Measurements from ENCODE around the gene CEACAM19.
"Not testable (repeated sequence)": the region's sequence is repeated elsewhere in the genome, so short reads cannot be mapped to it uniquely, and the experiment has no call there.

The CEACAM19 gene

GRCh38 chr19:44719262-44719701, 48.0 kb downstream of the CEACAM19 start:
- Histone ChIP-seq H3K4me1 (ENCODE audit: control insufficient read depth in 5 of 5, insufficient read depth in 5 of 5, low read length in 5 of 5) (peaks cover 4 to 43% (median 32%) of the 10 kb centered on the region in 5 donors), H3K4me3 (ENCODE audit: low read depth in 1 of 5, low read length in 5 of 5) (no peak overlapping the region), H3K9ac (ENCODE audit: low read length in 5 of 5) (no peak overlapping the region), H3K36me3 (ENCODE audit: control insufficient read depth in 5 of 5, insufficient read depth in 5 of 5, low read length in 5 of 5) (no peaks in the 10 kb centered on the region), H3K27ac (ENCODE audit: low read depth, low read length) (peak overlapping the region; percentile 42), H3K9me3 (ENCODE audit: control insufficient read depth in 5 of 5, low read length in 5 of 5) (peaks cover 0 to 16% (median 8%) of the 10 kb centered on the region in 5 donors), H3K27me3 (ENCODE audit: control insufficient read depth in 5 of 5, insufficient read depth in 4 of 5, low read length in 5 of 5) (peaks cover 0 to 3% (median 2%) of the 10 kb centered on the region in 5 donors)

GRCh38 chr19:44720396-44720795, 49.1 kb downstream of the CEACAM19 start:
- H3K9me3 ChIP-seq (ENCODE audit: control insufficient read depth in 5 of 5, low read length in 5 of 5); H3K4me3 ChIP-seq (ENCODE audit: low read depth in 1 of 5, low read length in 5 of 5); H3K27me3 ChIP-seq (ENCODE audit: control insufficient read depth in 5 of 5, insufficient read depth in 4 of 5, low read length in 5 of 5); H3K36me3 ChIP-seq (ENCODE audit: control insufficient read depth in 5 of 5, insufficient read depth in 5 of 5, low read length in 5 of 5); H3K9ac ChIP-seq (ENCODE audit: low read length in 5 of 5); H3K27ac ChIP-seq (ENCODE audit: low read depth, low read length): not testable (repeated sequence)
- H3K4me1 ChIP-seq (ENCODE audit: control insufficient read depth in 5 of 5, insufficient read depth in 5 of 5, low read length in 5 of 5), result peaks cover 6 to 52% (median 36%) of the 10 kb centered on the region in 5 donors

- Histone ChIP-seq H3K9ac (ENCODE audit: low read length in 5 of 5) (no peak overlapping the region), H3K9me3 (ENCODE audit: control insufficient read depth in 5 of 5, low read length in 5 of 5) (no peaks in the 10 kb centered on the region), H3K4me3 (ENCODE audit: low read depth in 1 of 5, low read length in 5 of 5) (no peak overlapping the region), H3K4me1 (ENCODE audit: control insufficient read depth in 5 of 5, insufficient read depth in 5 of 5, low read length in 5 of 5) (peaks cover 6 to 56% (median 39%) of the 10 kb centered on the region in 5 donors), H3K36me3 (ENCODE audit: control insufficient read depth in 5 of 5, insufficient read depth in 5 of 5, low read length in 5 of 5) (no peaks in the 10 kb centered on the region), H3K27me3 (ENCODE audit: control insufficient read depth in 5 of 5, insufficient read depth in 4 of 5, low read length in 5 of 5) (peaks cover 0 to 6% (median 3%) of the 10 kb centered on the region in 5 donors), H3K27ac (ENCODE audit: low read depth, low read length) (no peak overlapping the region)
Observed at GRCh38 chr19:44720945-44721344, 49.7 kb downstream of the CEACAM19 start.

- H3K27me3 ChIP-seq (ENCODE audit: control insufficient read depth in 5 of 5, insufficient read depth in 4 of 5, low read length in 5 of 5); H3K9ac ChIP-seq (ENCODE audit: low read length in 5 of 5); H3K4me3 ChIP-seq (ENCODE audit: low read depth in 1 of 5, low read length in 5 of 5); H3K36me3 ChIP-seq (ENCODE audit: control insufficient read depth in 5 of 5, insufficient read depth in 5 of 5, low read length in 5 of 5); H3K9me3 ChIP-seq (ENCODE audit: control insufficient read depth in 5 of 5, low read length in 5 of 5); H3K27ac ChIP-seq (ENCODE audit: low read depth, low read length): not testable (repeated sequence)
- H3K4me1 ChIP-seq (ENCODE audit: control insufficient read depth in 5 of 5, insufficient read depth in 5 of 5, low read length in 5 of 5), result peaks cover 6 to 56% (median 39%) of the 10 kb centered on the region in 5 donors
Observed at GRCh38 chr19:44721369-44721768, 50.1 kb downstream of the CEACAM19 start.

GRCh38 chr19:44722131-44723121, 51.1 kb downstream of the CEACAM19 start:
- no peaks in the 10 kb centered on the region for H3K9me3 ChIP-seq (ENCODE audit: control insufficient read depth in 5 of 5, low read length in 5 of 5)
- no peak overlapping the region for H3K27ac ChIP-seq (ENCODE audit: low read depth, low read length)
- H3K36me3 ChIP-seq (ENCODE audit: control insufficient read depth in 5 of 5, insufficient read depth in 5 of 5, low read length in 5 of 5), result no peaks in the 10 kb centered on the region
- H3K4me3 ChIP-seq (ENCODE audit: low read depth in 1 of 5, low read length in 5 of 5), result no peak overlapping the region
- no peak overlapping the region for H3K9ac ChIP-seq (ENCODE audit: low read length in 5 of 5)
- peaks cover 0 to 6% (median 3%) of the 10 kb centered on the region in 5 donors for H3K27me3 ChIP-seq (ENCODE audit: control insufficient read depth in 5 of 5, insufficient read depth in 4 of 5, low read length in 5 of 5)
- H3K4me1 ChIP-seq (ENCODE audit: control insufficient read depth in 5 of 5, insufficient read depth in 5 of 5, low read length in 5 of 5), result peaks cover 6 to 56% (median 39%) of the 10 kb centered on the region in 5 donors

GRCh38 chr19:44723299-44723951, 52.1 kb downstream of the CEACAM19 start:
- H3K27ac ChIP-seq (ENCODE audit: low read depth, low read length), result no peak overlapping the region
- H3K4me3 ChIP-seq (ENCODE audit: low read depth in 1 of 5, low read length in 5 of 5), result no peak overlapping the region
- no peak overlapping the region for H3K9ac ChIP-seq (ENCODE audit: low read length in 5 of 5)
- H3K36me3 ChIP-seq (ENCODE audit: control insufficient read depth in 5 of 5, insufficient read depth in 5 of 5, low read length in 5 of 5), result no peaks in the 10 kb centered on the region
- H3K9me3 ChIP-seq (ENCODE audit: control insufficient read depth in 5 of 5, low read length in 5 of 5), result no peaks in the 10 kb centered on the region
- peaks cover 0 to 6% (median 3%) of the 10 kb centered on the region in 5 donors for H3K27me3 ChIP-seq (ENCODE audit: control insufficient read depth in 5 of 5, insufficient read depth in 4 of 5, low read length in 5 of 5)
- H3K4me1 ChIP-seq (ENCODE audit: control insufficient read depth in 5 of 5, insufficient read depth in 5 of 5, low read length in 5 of 5), result peaks cover 6 to 50% (median 37%) of the 10 kb centered on the region in 5 donors

- Histone ChIP-seq H3K9ac (ENCODE audit: low read length in 5 of 5) (peak overlapping the region in 1 of 5 donors; percentile 48), H3K27me3 (ENCODE audit: control insufficient read depth in 5 of 5, insufficient read depth in 4 of 5, low read length in 5 of 5) (peaks cover 0 to 6% (median 3%) of the 10 kb centered on the region in 5 donors), H3K9me3 (ENCODE audit: control insufficient read depth in 5 of 5, low read length in 5 of 5) (no peaks in the 10 kb centered on the region), H3K4me3 (ENCODE audit: low read depth in 1 of 5, low read length in 5 of 5) (no peak overlapping the region), H3K27ac (ENCODE audit: low read depth, low read length) (no peak overlapping the region), H3K36me3 (ENCODE audit: control insufficient read depth in 5 of 5, insufficient read depth in 5 of 5, low read length in 5 of 5) (no peaks in the 10 kb centered on the region), H3K4me1 (ENCODE audit: control insufficient read depth in 5 of 5, insufficient read depth in 5 of 5, low read length in 5 of 5) (peaks cover 5 to 44% (median 32%) of the 10 kb centered on the region in 5 donors)
Observed at GRCh38 chr19:44723952-44724319, 52.7 kb downstream of the CEACAM19 start.

- peaks cover 0 to 6% (median 3%) of the 10 kb centered on the region in 5 donors for H3K27me3 ChIP-seq (ENCODE audit: control insufficient read depth in 5 of 5, insufficient read depth in 4 of 5, low read length in 5 of 5)
- no peaks in the 10 kb centered on the region for H3K9me3 ChIP-seq (ENCODE audit: control insufficient read depth in 5 of 5, low read length in 5 of 5)
- H3K27ac ChIP-seq (ENCODE audit: low read depth, low read length), result no peak overlapping the region
- H3K9ac ChIP-seq (ENCODE audit: low read length in 5 of 5), result peak overlapping the region in 1 of 5 donors; percentile 41
- H3K4me3 ChIP-seq (ENCODE audit: low read depth in 1 of 5, low read length in 5 of 5), result no peak overlapping the region
- peaks cover 2 to 39% (median 26%) of the 10 kb centered on the region in 5 donors for H3K4me1 ChIP-seq (ENCODE audit: control insufficient read depth in 5 of 5, insufficient read depth in 5 of 5, low read length in 5 of 5)
- no peaks in the 10 kb centered on the region for H3K36me3 ChIP-seq (ENCODE audit: control insufficient read depth in 5 of 5, insufficient read depth in 5 of 5, low read length in 5 of 5)
Observed at GRCh38 chr19:44725251-44725650, 54.0 kb downstream of the CEACAM19 start.

GRCh38 chr19:44725684-44726083, 54.4 kb downstream of the CEACAM19 start:
- Histone ChIP-seq H3K27me3 (ENCODE audit: control insufficient read depth in 5 of 5, insufficient read depth in 4 of 5, low read length in 5 of 5) (peaks cover 0 to 6% (median 3%) of the 10 kb centered on the region in 5 donors), H3K9me3 (ENCODE audit: control insufficient read depth in 5 of 5, low read length in 5 of 5) (no peaks in the 10 kb centered on the region), H3K9ac (ENCODE audit: low read length in 5 of 5) (peak overlapping the region in 1 of 5 donors; percentile 41), H3K4me3 (ENCODE audit: low read depth in 1 of 5, low read length in 5 of 5) (no peak overlapping the region), H3K27ac (ENCODE audit: low read depth, low read length) (no peak overlapping the region), H3K4me1 (ENCODE audit: control insufficient read depth in 5 of 5, insufficient read depth in 5 of 5, low read length in 5 of 5) (peaks cover 2 to 37% (median 26%) of the 10 kb centered on the region in 5 donors), H3K36me3 (ENCODE audit: control insufficient read depth in 5 of 5, insufficient read depth in 5 of 5, low read length in 5 of 5) (no peaks in the 10 kb centered on the region)

- Histone ChIP-seq H3K9ac (ENCODE audit: low read length in 5 of 5) (no peak overlapping the region), H3K27ac (ENCODE audit: low read depth, low read length) (no peak overlapping the region), H3K36me3 (ENCODE audit: control insufficient read depth in 5 of 5, insufficient read depth in 5 of 5, low read length in 5 of 5) (no peaks in the 10 kb centered on the region), H3K4me3 (ENCODE audit: low read depth in 1 of 5, low read length in 5 of 5) (no peak overlapping the region), H3K4me1 (ENCODE audit: control insufficient read depth in 5 of 5, insufficient read depth in 5 of 5, low read length in 5 of 5) (peaks cover 2 to 37% (median 26%) of the 10 kb centered on the region in 5 donors), H3K27me3 (ENCODE audit: control insufficient read depth in 5 of 5, insufficient read depth in 4 of 5, low read length in 5 of 5) (peaks cover 0 to 6% (median 3%) of the 10 kb centered on the region in 5 donors), H3K9me3 (ENCODE audit: control insufficient read depth in 5 of 5, low read length in 5 of 5) (no peaks in the 10 kb centered on the region)
Observed at GRCh38 chr19:44726465-44726864, 55.2 kb downstream of the CEACAM19 start.
